Right lobe of liver (tissue), 6 donors: ENCODE results near the gene EYA2. TPM values are rescaled to one million over a fixed set of nuclear protein-coding genes. Genes with fewer than 3 reads are reported as not detected.

Source experiments
- ATAC-seq, 4 donors: fragments of 200-7000 bp; cut with Tn5 transposase; one replicate each; pipeline ENCODE4 v1.9.1; 2020; ENCODE audit warnings: mild to moderate bottlenecking in 4 of 4, moderate library complexity in 4 of 4
- DNase-seq, 3 donors: peaks; one replicate each; pipeline ENCODE4 v3.0.0-alpha.2; 2020
- H3K27ac ChIP-seq, 3 donors: fragments of 200-600 bp; one replicate each; pipeline ENCODE4 v1.8.0; 2022
- H3K27me3 ChIP-seq, 2 donors: fragments of 200-600 bp; one replicate each; pipeline ENCODE4 v1.8.0; 2022
- H3K36me3 ChIP-seq, 4 donors: fragments of 200-600 bp; sonication (generic) in 1 of 4; one replicate each; pipeline versions ENCODE4 v1.5.1 to v1.8.0; 2017 to 2022; ENCODE audit warnings: control low read depth in 1 of 4
- H3K4me1 ChIP-seq, 4 donors: fragments of 200-600 bp; sonication (generic) in 1 of 4; one replicate each; pipeline versions ENCODE4 v1.5.1 to v1.8.0; 2017 to 2022; ENCODE audit warnings: control low read depth in 1 of 4
- H3K4me3 ChIP-seq, 3 donors: fragments of 200-600 bp; one replicate each; pipeline ENCODE4 v1.8.0; 2022
- H3K9me3 ChIP-seq, 4 donors: fragments of 200-600 bp; sonication (generic) in 1 of 4; one replicate each; pipeline versions ENCODE4 v1.5.1 to v1.8.0; 2017 to 2022; ENCODE audit warnings: control low read depth in 1 of 4
- CTCF ChIP-seq, 4 donors: fragments of 200-600 bp in 3 of 4; fragments of 450-650 bp in 1 of 4; IDR thresholded peaks; one replicate each; pipeline versions ENCODE4 v1.5.1 to v1.8.0; 2016 to 2022; ENCODE audit warnings: antibody characterized with exemption in 4 of 4, mild to moderate bottlenecking in 2 of 4
- POLR2A ChIP-seq: fragments of 450-650 bp; IDR thresholded peaks from one replicate; pipeline ENCODE4 v1.6.1; 2017; ENCODE audit warnings: antibody characterized with exemption, mild to moderate bottlenecking
- WGBS: methylation state at CpG from one replicate; pipeline ENCODE4 v1.1.6; 2018; ENCODE audit warnings: low coverage, low lambda C conversion rate; ENCODE audit not compliant: insufficient coverage; ENCODE audit errors: missing lambda C conversion rate; 5-methylcytosine and 5-hydroxymethylcytosine counted together
- intact Hi-C, 2 donors: fragments of 100-400 bp; cut with DNase I; formaldehyde crosslinking; loops; one replicate each; pipeline versions ENCODE4 v1.11.2 to v1.14.1; 2022
- total RNA-seq, 6 experiments: library from RNA; depleted of rRNA in 2 of 6; stranded (reverse); fragments of >200 nt in 2 of 6; fragmentation: NEBNext Ultra II Directional in 3 of 6; extraction: Animal tissue kit (Norgen Biotek cat#: 25700) in 3 of 6; gene quantifications; one replicate each; pipeline versions ENCODE4 v1.1.0 to v1.2.4, GENCODE V29; 2016 to 2023
- donor health status: DM: no; HTN: yes; CAD: no.
- donor health status: DM: no; HTN: no; CAD: no.
- donor health status: DM: no; HTN: no; CAD: no.
- donor health status: DM: no; HTN: yes; CAD: no.
- donor health status: DM: no; HTN: yes; CAD: no.

The EYA2 gene
- total RNA-seq, 6 experiments from 2014 or later = 0.12 to 3.0 (median 0.49) TPM

DNA sequence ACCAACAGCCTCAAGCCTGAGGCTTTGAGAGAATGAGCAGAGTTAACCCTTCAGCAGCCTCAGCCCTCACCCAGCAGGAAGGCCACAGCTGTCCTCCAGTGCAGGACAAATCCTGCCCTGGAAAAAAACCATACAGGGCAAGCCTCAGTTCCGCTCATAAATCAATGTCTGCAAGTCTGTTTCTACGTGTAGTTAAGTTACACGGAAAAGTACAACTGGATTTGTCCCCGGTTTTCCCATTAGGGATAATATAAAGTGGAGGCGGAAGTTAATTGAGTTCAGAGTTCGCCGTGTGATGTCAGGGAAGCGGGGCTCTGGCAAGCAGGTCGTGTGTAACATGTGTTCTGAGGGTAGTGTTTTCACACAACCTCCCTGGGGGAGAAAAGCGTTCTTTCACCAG, 44.2 kb upstream of the EYA2 start:
- Histone ChIP-seq H3K27me3 (no peaks in the 10 kb centered on the region), H3K36me3 (no peaks in the 10 kb centered on the region), H3K4me1 (no peaks in the 10 kb centered on the region), H3K9me3 (no peaks in the 10 kb centered on the region), H3K27ac (no peak overlapping the region), H3K4me3 (no peak overlapping the region)
- intact Hi-C loops = no loop called here
- DNase-seq = no peak
- TF ChIP-seq POLR2A (no peak), CTCF (IDR thresholded peaks at IDR 0.05) (no peak)
- WGBS = 57% methylated on average over 10 of the region's 10 CpGs
- ATAC-seq = no peak

GRCh38 chr20:46850896-46851295, 43.7 kb upstream of the EYA2 start:
- Histone ChIP-seq H3K36me3 (no peaks in the 10 kb centered on the region), H3K27ac (no peak overlapping the region), H3K9me3 (no peaks in the 10 kb centered on the region), H3K27me3 (no peaks in the 10 kb centered on the region), H3K4me3 (no peak overlapping the region), H3K4me1 (no peaks in the 10 kb centered on the region)
- intact Hi-C loops = no loop called here
- DNase-seq (no peak), ATAC-seq (no peak)
- TF ChIP-seq CTCF (IDR thresholded peaks at IDR 0.05) = no peak
- TF ChIP-seq POLR2A = no peak
- WGBS = 65% methylated on average over 7 of the region's 7 CpGs

DNA sequence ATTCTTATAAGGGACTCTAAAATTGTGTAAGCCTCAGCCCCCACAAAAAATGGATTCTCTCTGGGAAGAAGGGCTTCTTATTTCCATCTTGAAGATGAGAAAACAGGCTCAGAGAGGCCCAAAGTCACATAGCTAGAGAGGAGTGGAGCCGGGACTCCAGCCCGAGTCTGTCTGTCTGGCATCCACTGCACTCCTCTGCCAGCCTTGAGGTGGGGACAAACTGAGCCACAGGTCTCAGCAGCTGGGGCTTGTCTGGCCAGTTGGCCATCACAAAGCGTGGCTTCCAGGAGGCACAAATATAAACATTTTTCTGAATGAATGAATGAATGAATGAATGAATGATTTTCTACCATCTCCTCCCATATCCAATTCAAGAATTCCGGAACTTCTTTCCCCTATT, 42.9 kb upstream of the EYA2 start:
- H3K27me3 ChIP-seq = no peaks in the 10 kb centered on the region
- H3K4me3 ChIP-seq = no peak overlapping the region
- DNase-seq (no peak), ATAC-seq (no peak)
- H3K27ac ChIP-seq = no peak overlapping the region
- TF ChIP-seq CTCF (IDR thresholded peaks at IDR 0.05) (no peak), POLR2A (no peak)
- no peaks in the 10 kb centered on the region for H3K4me1 ChIP-seq
- intact Hi-C loops = no loop called here
- H3K36me3 ChIP-seq = no peaks in the 10 kb centered on the region
- 50% methylated on average over 4 of the region's 4 CpGs for WGBS
- no peaks in the 10 kb centered on the region for H3K9me3 ChIP-seq

GRCh38 chr20:46852313-46852712, 42.3 kb upstream of the EYA2 start:
- Histone ChIP-seq H3K36me3 (no peaks in the 10 kb centered on the region), H3K27me3 (no peaks in the 10 kb centered on the region), H3K9me3 (no peaks in the 10 kb centered on the region), H3K4me3 (no peak overlapping the region), H3K27ac (no peak overlapping the region), H3K4me1 (no peaks in the 10 kb centered on the region)
- no peak for ATAC-seq
- intact Hi-C loops = no loop called here
- TF ChIP-seq CTCF (IDR thresholded peaks at IDR 0.05) (no peak), POLR2A (no peak)
- 68% methylated on average over 4 of the region's 4 CpGs for WGBS
- DNase-seq = no peak

GRCh38 chr20:46853926-46854325, 40.7 kb upstream of the EYA2 start:
- no peak for DNase-seq
- Histone ChIP-seq H3K27me3 (no peaks in the 10 kb centered on the region), H3K36me3 (no peaks in the 10 kb centered on the region), H3K9me3 (no peaks in the 10 kb centered on the region), H3K4me1 (no peaks in the 10 kb centered on the region), H3K27ac (no peak overlapping the region), H3K4me3 (no peak overlapping the region)
- TF ChIP-seq CTCF (IDR thresholded peaks at IDR 0.05) = no peak
- no peak for TF ChIP-seq POLR2A
- WGBS = 88% methylated on average over 9 of the region's 10 CpGs
- intact Hi-C loops = no loop called here
- ATAC-seq = no peak
